K562 (cell line): ENCODE results near the gene PRKCE. TPM values are rescaled to one million over a fixed set of nuclear protein-coding genes. Genes with fewer than 3 reads are reported as not detected.

Experiments used
- ATAC-seq: fragments of 200-7000 bp; cut with Tn5 transposase; 3 replicates; pipeline ENCODE4 v1.9.1; 2020; ENCODE audit warnings: moderate library complexity
- BruUV-seq: library from RNA; stranded (reverse); fragments of 400-500 nt; replicated peaks from 2 replicates; lab custom pipeline; 2021; lab: Mats Ljungman, UMichigan
- CTCF ChIA-PET: fragments of 300-600 bp; formaldehyde crosslinking; extraction: SDS; loops from one replicate; lab custom pipeline; 2021; ENCODE audit warnings: low intra/inter-chr PET ratio; lab: Yijun Ruan, JAX
- POLR2A ChIA-PET: fragments of 300-600, 350-650 bp; sonication (Branson Sonifier 250); formaldehyde crosslinking; extraction: SDS; loops from one replicate; lab custom pipeline; 2021; ENCODE audit warnings: antibody characterized with exemption, inconsistent platforms; lab: Yijun Ruan, JAX
- DNase-seq, 4 experiments: peaks; one replicate each; pipeline versions ENCODE4 v3.0.0 to v3.0.0-alpha.2; 2011 to 2018; ENCODE audit warnings: low spot score in 3 of 4, mixed read lengths in 3 of 4; ENCODE audit errors: extremely low read depth in 1 of 4
- FAIRE-seq: peaks from 2 replicates; lab custom pipeline; 2011; peaks lifted over from hg19 to GRCh38; lab: Jason Lieb, UNC
- H2AFZ ChIP-seq: 2 replicates; pipeline ENCODE4 v1.6.0; 2011; ENCODE audit warnings: low read depth, low read length, control low read depth, inconsistent platforms
- H3K27ac ChIP-seq: fragments of 200-600 bp; 3 replicates; pipeline ENCODE4 v1.8.0; 2011; ENCODE audit warnings: low read depth, mild to moderate bottlenecking, control low read depth, inconsistent platforms, low read length, moderate library complexity, mixed read lengths; ENCODE audit errors: extremely low read depth
- H3K27me3 ChIP-seq, 2 experiments: fragments of 300-600 bp in 1 of 2; 2 replicates in 1 of 2; 3 replicates in 1 of 2; pipeline versions ENCODE4 v1.6.0 to v1.8.0; 2011; ENCODE audit warnings: inconsistent platforms in 2 of 2, low read length in 2 of 2, mild to moderate bottlenecking in 1 of 2, mixed read lengths in 1 of 2, moderate library complexity in 1 of 2; ENCODE audit not compliant: control insufficient read depth in 2 of 2, insufficient read depth in 2 of 2
- H3K36me3 ChIP-seq: fragments of 300-600 bp; 3 replicates; pipeline ENCODE4 v1.8.0; 2011; ENCODE audit warnings: mild to moderate bottlenecking, low read length, inconsistent platforms; ENCODE audit not compliant: control insufficient read depth, insufficient read depth
- H3K4me1 ChIP-seq, 2 experiments: fragments of 200-600 bp in 1 of 2; replicated peaks in 1 of 2; 2 replicates in 1 of 2; 3 replicates in 1 of 2; pipeline versions ENCODE4 v1.5.1 to v1.8.0; 2011; ENCODE audit warnings: inconsistent platforms in 2 of 2, low read length in 2 of 2, mild to moderate bottlenecking in 1 of 2, mixed read lengths in 1 of 2, moderate library complexity in 1 of 2; ENCODE audit not compliant: control insufficient read depth in 2 of 2, insufficient read depth in 2 of 2
- H3K4me2 ChIP-seq: 2 replicates; pipeline ENCODE4 v1.6.1; 2011; ENCODE audit warnings: low read length, control low read depth, inconsistent platforms, mixed read lengths; ENCODE audit not compliant: insufficient read depth
- H3K4me3 ChIP-seq: fragments of 200-600 bp; sonication (generic), shearing (Covaris generic); 2 replicates; pipeline ENCODE4 v1.5.1; 2016; ENCODE audit warnings: control low read depth, inconsistent platforms
- H3K79me2 ChIP-seq: fragments of 200-600 bp; 3 replicates; pipeline ENCODE4 v1.8.0; 2011; ENCODE audit warnings: low read length, inconsistent platforms; ENCODE audit not compliant: control insufficient read depth, insufficient read depth
- H3K9ac ChIP-seq, 2 experiments: 2 replicates each; pipeline versions ENCODE4 v1.6.0 to v1.6.1; 2011; ENCODE audit warnings: low read depth in 2 of 2, low read length in 2 of 2, control low read depth in 1 of 2, inconsistent platforms in 1 of 2, mild to moderate bottlenecking in 1 of 2, mixed read lengths in 1 of 2; ENCODE audit not compliant: insufficient read depth in 1 of 2
- H3K9me1 ChIP-seq: one replicate; pipeline ENCODE4 v1.6.0; 2011; ENCODE audit warnings: inconsistent platforms, mild to moderate bottlenecking, low read length, moderate library complexity; ENCODE audit not compliant: control insufficient read depth, insufficient read depth
- H3K9me3 ChIP-seq: replicated peaks from 2 replicates; pipeline ENCODE4 v1.5.1; 2011; ENCODE audit warnings: low read depth, low read length, inconsistent platforms; ENCODE audit not compliant: control insufficient read depth, insufficient read depth
- H4K20me1 ChIP-seq: replicated peaks from 2 replicates; pipeline ENCODE4 v1.6.1; 2011; ENCODE audit warnings: low read length, inconsistent platforms, mixed read lengths; ENCODE audit not compliant: control insufficient read depth, insufficient read depth
- CBFB ChIP-seq: sonication (generic); formaldehyde crosslinking; IDR thresholded peaks from 2 replicates; pipeline ENCODE4 v1.4.0; 2020; ENCODE audit warnings: mild to moderate bottlenecking, missing genetic modification reagents
- ERF ChIP-seq: fragments of 450-650 bp; formaldehyde crosslinking; IDR thresholded peaks from 2 replicates; pipeline ENCODE4 v1.4.0; 2020; ENCODE audit warnings: mild to moderate bottlenecking, mixed read lengths
- NCOA1 ChIP-seq: fragments of 450-650 bp; IDR thresholded peaks from 2 replicates; pipeline ENCODE4 v1.6.1; 2016; ENCODE audit warnings: low read depth
- POLR3A ChIP-seq: IDR thresholded peaks from 2 replicates; pipeline ENCODE4 v1.6.1; 2011; ENCODE audit warnings: borderline replicate concordance, mild to moderate bottlenecking, moderate library complexity; ENCODE audit not compliant: insufficient read length, insufficient read depth; ENCODE audit errors: extremely low read depth
- RFX1 ChIP-seq: fragments of 450-650 bp; IDR thresholded peaks from 2 replicates; pipeline ENCODE4 v1.6.1; 2016; ENCODE audit warnings: mild to moderate bottlenecking, moderate library complexity
- RNF2 ChIP-seq: sonication (generic); IDR thresholded peaks from 2 replicates; pipeline ENCODE4 v1.6.1; 2016
- SIN3B ChIP-seq: fragments of 450-650 bp; IDR thresholded peaks from 2 replicates; pipeline ENCODE4 v1.6.1; 2017; ENCODE audit warnings: low read depth, mild to moderate bottlenecking, moderate library complexity
- STAG1 ChIP-seq: sonication (generic); formaldehyde crosslinking; IDR thresholded peaks from 2 replicates; pipeline ENCODE4 v1.5.0; 2020; ENCODE audit warnings: missing genetic modification reagents, borderline replicate concordance
- ZNF174 ChIP-seq: fragments of 250-450 bp; sonication (Bioruptor Pico); IDR thresholded peaks from 2 replicates; pipeline ENCODE4 v1.4.0; 2020; ENCODE audit warnings: mild to moderate bottlenecking
- WGBS: fragments of 100-300 bp; shearing (Covaris generic); methylation state at CpG from one replicate; pipeline ENCODE4 v1.1.6; 2016; ENCODE audit warnings: low coverage, mixed read lengths; ENCODE audit not compliant: insufficient coverage; ENCODE audit errors: missing lambda C conversion rate; 5-methylcytosine and 5-hydroxymethylcytosine counted together
- in situ Hi-C: fragments of 300-500 bp; cut with MboI; formaldehyde crosslinking; loops from 4 replicates; pipeline ENCODE4 v1.15.0; 2018; ENCODE audit warnings: inconsistent platforms, mixed read lengths
- intact Hi-C: fragments of 100-400 bp; cut with micrococcal nuclease; formaldehyde crosslinking; loops from 2 replicates; pipeline ENCODE4 v1.14.2; 2022
- polyA plus RNA-seq, 8 experiments: library from polyadenylated mRNA; depleted of rRNA in 4 of 8; stranded (reverse) in 5 of 8; unstranded in 3 of 8; fragments of >200 nt; fragmentation: Nextera tagmentation in 2 of 8; fragmentation: Illumina TruSeq in 1 of 8; extraction: Ambion mirVana in 2 of 8; extraction: Trizol in 1 of 8; gene quantifications; 2 replicates each; pipeline versions ENCODE4 v1.2.1 to v1.2.3, GENCODE V29; 2011 to 2014; ENCODE audit warnings: inconsistent platforms in 1 of 8, missing spikeins in 1 of 8
- total RNA-seq, 7 experiments: library from RNA; depleted of rRNA in 6 of 7; stranded (reverse); fragments of >200 nt in 6 of 7; fragmentation: Illumina TruSeq in 2 of 7; extraction: Trizol in 2 of 7; gene quantifications; 2 replicates each; pipeline versions ENCODE4 v1.2.1 to v1.2.3, GENCODE V29; 2011 to 2021; ENCODE audit warnings: low replicate concordance in 1 of 7
- TF ChIP-seq, protein P1 (sequence below): fragments of 450-650 bp; IDR thresholded peaks from 2 replicates; pipeline ENCODE4 v1.6.1; 2014; ENCODE audit warnings: low read depth, mild to moderate bottlenecking, moderate library complexity, borderline replicate concordance
- TF ChIP-seq, protein P2 (sequence below), 2 experiments: IDR thresholded peaks; 2 replicates each; pipeline ENCODE4 v1.6.1; 2011; ENCODE audit warnings: borderline replicate concordance in 1 of 2, control low read depth in 1 of 2, low read depth in 1 of 2, low read length in 1 of 2, mild to moderate bottlenecking in 1 of 2, mixed read lengths in 1 of 2, moderate library complexity in 1 of 2; ENCODE audit not compliant: insufficient read depth in 1 of 2, insufficient read length in 1 of 2, poor library complexity in 1 of 2, severe bottlenecking in 1 of 2; ENCODE audit errors: extremely low read depth in 1 of 2
- TF ChIP-seq, protein P3 (sequence below): sonication (generic); formaldehyde crosslinking; IDR thresholded peaks from 2 replicates; pipeline ENCODE4 v1.5.0; 2020; ENCODE audit warnings: missing genetic modification reagents

Gene PRKCE
- total and polyA plus RNA-seq, 9 of the 15 experiments (the other 6 are each of a cell fraction or from before 2014, with no cell fraction given), result 0.06 to 1.0 (median 0.22) TPM; not detected in 1

DNA sequence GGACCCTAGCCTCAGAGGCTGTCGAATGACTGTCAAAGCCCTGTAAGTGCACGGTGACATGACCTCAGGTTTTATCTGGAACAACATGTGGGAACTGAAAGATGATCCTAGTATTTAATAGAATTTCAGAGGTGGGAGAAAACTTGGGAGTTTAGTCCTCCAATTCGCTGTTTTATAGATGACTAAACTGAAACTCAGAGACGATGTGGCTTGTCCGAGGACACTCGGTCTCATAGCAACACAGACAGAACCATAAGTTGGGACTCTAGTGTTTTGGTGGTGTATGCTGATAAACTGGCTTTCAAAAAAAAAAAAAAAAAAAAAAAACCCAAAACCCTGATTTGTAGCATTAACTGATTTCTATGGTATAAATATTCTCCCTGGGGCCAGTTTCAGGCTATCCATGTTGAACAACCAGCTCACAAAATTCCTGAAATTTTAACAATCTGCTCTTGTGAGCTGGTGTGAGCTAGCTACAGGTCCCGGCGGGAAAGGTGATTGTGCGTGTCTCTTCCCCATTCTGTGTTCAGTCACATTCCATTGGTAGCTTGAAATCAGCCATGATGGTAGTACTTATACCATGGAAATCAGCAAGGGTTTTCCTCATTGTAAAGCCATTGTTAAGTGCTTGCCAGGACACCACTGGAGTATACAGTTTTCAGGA, 450.2 kb downstream of the PRKCE start:
- Histone ChIP-seq H3K9me1 (no peaks in the 10 kb centered on the region), H2AFZ (no peak overlapping the region), H3K4me1 (peaks cover 0 to 8% of the 10 kb centered on the region in 2 experiments; a peak in 1 of 5 replicates), H4K20me1 (no peaks in the 10 kb centered on the region; the same call in 1 of the 2 replicates), H3K36me3 (no peaks in the 10 kb centered on the region), H3K79me2 (no peaks in the 10 kb centered on the region), H3K27ac (no peak overlapping the region), H3K27me3 (peaks cover 7 to 20% of the 10 kb centered on the region in 2 experiments; a peak in 3 of 5 replicates), H3K9ac (no peak overlapping the region), H3K4me2 (no peak overlapping the region), H3K4me3 (no peak overlapping the region), H3K9me3 (no peaks in the 10 kb centered on the region)
- intact Hi-C loops, result no loop called here
- TF ChIP-seq, protein P1, sequence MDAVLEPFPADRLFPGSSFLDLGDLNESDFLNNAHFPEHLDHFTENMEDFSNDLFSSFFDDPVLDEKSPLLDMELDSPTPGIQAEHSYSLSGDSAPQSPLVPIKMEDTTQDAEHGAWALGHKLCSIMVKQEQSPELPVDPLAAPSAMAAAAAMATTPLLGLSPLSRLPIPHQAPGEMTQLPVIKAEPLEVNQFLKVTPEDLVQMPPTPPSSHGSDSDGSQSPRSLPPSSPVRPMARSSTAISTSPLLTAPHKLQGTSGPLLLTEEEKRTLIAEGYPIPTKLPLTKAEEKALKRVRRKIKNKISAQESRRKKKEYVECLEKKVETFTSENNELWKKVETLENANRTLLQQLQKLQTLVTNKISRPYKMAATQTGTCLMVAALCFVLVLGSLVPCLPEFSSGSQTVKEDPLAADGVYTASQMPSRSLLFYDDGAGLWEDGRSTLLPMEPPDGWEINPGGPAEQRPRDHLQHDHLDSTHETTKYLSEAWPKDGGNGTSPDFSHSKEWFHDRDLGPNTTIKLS, result no peak
- TF ChIP-seq RFX1, result peak; percentile 22; the same call in 1 of the 2 replicates
- ChIA-PET POLR2A (interaction anchor here (0.5 to 0.8 kb wide), 2 partner anchors 27 to 254 kb away, joined by 3 to 4 read pairs; no protein-coding TSS in a partner anchor), CTCF (no interaction called here)
- DNase-seq (no peak), FAIRE-seq (no peak), ATAC-seq (no peak)
- in situ Hi-C loops, result no loop called here
- 3% methylated on average over 9 of the region's 9 CpGs for WGBS
- BruUV-seq, result no TSS peak

DNA sequence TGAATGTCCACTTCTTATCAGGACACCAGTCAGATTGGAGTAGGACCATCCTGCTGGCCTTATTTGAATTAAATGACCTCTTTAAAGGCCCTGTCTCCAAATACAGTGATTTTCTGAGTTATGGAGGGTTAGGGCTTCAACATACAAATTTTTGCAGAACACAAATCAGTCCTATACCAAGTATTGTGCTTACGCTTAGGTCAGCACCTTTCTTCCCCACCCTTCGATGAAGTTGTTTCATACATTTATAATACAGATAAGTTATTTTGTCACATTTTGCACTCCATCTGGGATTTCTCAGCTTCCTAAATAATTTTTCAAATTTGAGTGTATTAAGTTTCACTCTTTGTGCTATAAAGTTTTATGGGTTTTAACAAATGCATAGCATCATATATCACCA, 455.2 kb downstream of the PRKCE start:
- no peak for ATAC-seq
- CTCF ChIA-PET, result no interaction called here
- no peak overlapping the region for H3K4me2 ChIP-seq
- no peak for TF ChIP-seq CBFB (CRISPR knock-in tag)
- TF ChIP-seq RNF2, result no peak
- no peak for TF ChIP-seq SIN3B
- TF ChIP-seq ZNF174 (CRISPR knock-in tag), result no peak
- TF ChIP-seq STAG1 (CRISPR knock-in tag), result no peak
- TF ChIP-seq POLR3A, result no peak
- TF ChIP-seq, protein P2, sequence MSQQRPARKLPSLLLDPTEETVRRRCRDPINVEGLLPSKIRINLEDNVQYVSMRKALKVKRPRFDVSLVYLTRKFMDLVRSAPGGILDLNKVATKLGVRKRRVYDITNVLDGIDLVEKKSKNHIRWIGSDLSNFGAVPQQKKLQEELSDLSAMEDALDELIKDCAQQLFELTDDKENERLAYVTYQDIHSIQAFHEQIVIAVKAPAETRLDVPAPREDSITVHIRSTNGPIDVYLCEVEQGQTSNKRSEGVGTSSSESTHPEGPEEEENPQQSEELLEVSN (IDR thresholded peaks at IDR 0.05; ENCODE audit: borderline replicate concordance in 1 of 2, extremely low read depth in 1 of 2, insufficient read depth in 1 of 2, insufficient read length in 1 of 2, low read depth in 1 of 2, low read length in 1 of 2, poor library complexity in 1 of 2, severe bottlenecking in 1 of 2), result no peak
- no peak for TF ChIP-seq NCOA1
- TF ChIP-seq, protein P3, sequence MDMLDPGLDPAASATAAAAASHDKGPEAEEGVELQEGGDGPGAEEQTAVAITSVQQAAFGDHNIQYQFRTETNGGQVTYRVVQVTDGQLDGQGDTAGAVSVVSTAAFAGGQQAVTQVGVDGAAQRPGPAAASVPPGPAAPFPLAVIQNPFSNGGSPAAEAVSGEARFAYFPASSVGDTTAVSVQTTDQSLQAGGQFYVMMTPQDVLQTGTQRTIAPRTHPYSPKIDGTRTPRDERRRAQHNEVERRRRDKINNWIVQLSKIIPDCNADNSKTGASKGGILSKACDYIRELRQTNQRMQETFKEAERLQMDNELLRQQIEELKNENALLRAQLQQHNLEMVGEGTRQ (CRISPR knock-in tag), result no peak
- no peak for TF ChIP-seq ERF (CRISPR knock-in tag)

More for the DNA sequence above, 455.2 kb downstream of the PRKCE start:
- POLR2A ChIA-PET, result no interaction called here
- 4% methylated on average over 2 of the region's 2 CpGs for WGBS
- no TSS peak for BruUV-seq
- no peaks in the 10 kb centered on the region for H3K9me1 ChIP-seq
- in situ Hi-C loops, result no loop called here
- no peak overlapping the region for H2AFZ ChIP-seq
- H3K9me3 ChIP-seq, result no peaks in the 10 kb centered on the region
- no peaks in the 10 kb centered on the region for H3K36me3 ChIP-seq
- no peak overlapping the region for H3K27ac ChIP-seq
- H3K4me3 ChIP-seq, result no peak overlapping the region
- H3K4me1 ChIP-seq, result no peaks in the 10 kb centered on the region
- no peak for FAIRE-seq
- H3K27me3 ChIP-seq, result no peaks in the 10 kb centered on the region
- no peak overlapping the region for H3K9ac ChIP-seq
- no peak for DNase-seq
- intact Hi-C loops, result no loop called here
- H3K79me2 ChIP-seq, result no peaks in the 10 kb centered on the region
- H4K20me1 ChIP-seq, result no peaks in the 10 kb centered on the region
